OCI-LY7 (cell line): ENCODE data around the gene MAPK13. TPM values are rescaled to one million over a fixed set of nuclear protein-coding genes. Genes with fewer than 3 reads are reported as not detected.
"Not testable (repeated sequence)": the region's sequence is repeated elsewhere in the genome, so short reads cannot be mapped to it uniquely, and the experiment has no call there.

ENCODE experiments used
- BruUV-seq: library from RNA; stranded (reverse); fragments of 400-500 nt; replicated peaks from 2 replicates; lab custom pipeline; 2021; lab: Mats Ljungman, UMichigan
- CTCF ChIA-PET: fragments of 300-600 bp; sonication (Branson Sonifier 250); formaldehyde crosslinking; loops from one replicate; lab custom pipeline; 2022; ENCODE audit warnings: antibody characterized with exemption; ENCODE audit not compliant: unreplicated experiment; lab: Charles Lee
- POLR2A ChIA-PET: fragments of 300-600 bp; sonication (Branson Sonifier 250); formaldehyde crosslinking; loops from one replicate; lab custom pipeline; 2022; ENCODE audit warnings: antibody characterized with exemption; lab: Charles Lee
- DNase-seq: peaks from one replicate; pipeline ENCODE4 v3.0.0-alpha.2; 2015; ENCODE audit warnings: low spot score
- H2AFZ ChIP-seq: fragments of 200-600 bp; sonication (generic), shearing (Covaris generic); 2 replicates; pipeline ENCODE4 v1.6.1; 2014; ENCODE audit warnings: mild to moderate bottlenecking, antibody characterized with exemption, low read length, moderate library complexity
- H3K27ac ChIP-seq: fragments of 200-600 bp; sonication (generic); 2 replicates; pipeline ENCODE4 v1.5.1; 2014; ENCODE audit warnings: mixed run types, low read depth, mild to moderate bottlenecking, moderate library complexity, low read length, inconsistent platforms; ENCODE audit not compliant: poor library complexity, severe bottlenecking
- H3K36me3 ChIP-seq: fragments of 200-600 bp; sonication (generic); 2 replicates; pipeline ENCODE4 v1.6.1; 2014; ENCODE audit warnings: mild to moderate bottlenecking, antibody characterized with exemption, low read length, moderate library complexity, mixed read lengths; ENCODE audit not compliant: insufficient read depth
- H3K4me1 ChIP-seq: fragments of 200-600 bp; sonication (generic); 2 replicates; pipeline ENCODE4 v1.5.1; 2014; ENCODE audit warnings: mild to moderate bottlenecking, low read length; ENCODE audit not compliant: insufficient read depth, poor library complexity, severe bottlenecking
- H3K4me2 ChIP-seq: fragments of 200-600 bp; sonication (generic); 2 replicates; pipeline ENCODE4 v1.6.1; 2014; ENCODE audit warnings: mild to moderate bottlenecking, low read length
- H3K4me3 ChIP-seq: fragments of 200-600 bp; sonication (generic); 2 replicates; pipeline ENCODE4 v1.5.1; 2014; ENCODE audit warnings: mild to moderate bottlenecking, low read depth, low read length; ENCODE audit not compliant: poor library complexity, severe bottlenecking
- H3K79me2 ChIP-seq: fragments of 200-600 bp; sonication (generic); 2 replicates; pipeline ENCODE4 v1.6.1; 2016; ENCODE audit warnings: low read depth, mild to moderate bottlenecking, low read length, moderate library complexity, mixed read lengths; ENCODE audit not compliant: insufficient read depth
- H3K9me2 ChIP-seq: fragments of 200-600 bp; sonication (generic); 2 replicates; pipeline ENCODE4 v1.6.1; 2016; ENCODE audit warnings: mild to moderate bottlenecking, low read length, mixed read lengths; ENCODE audit not compliant: insufficient read depth
- H3K9me3 ChIP-seq: fragments of 200-600 bp; sonication (generic); 2 replicates; pipeline ENCODE4 v1.6.1; 2014; ENCODE audit warnings: mild to moderate bottlenecking, mixed run types, low read length, mixed read lengths
- H4K20me1 ChIP-seq: fragments of 200-600 bp; sonication (generic); 2 replicates; pipeline ENCODE4 v1.6.1; 2014; ENCODE audit warnings: mild to moderate bottlenecking, antibody characterized with exemption, low read length, moderate library complexity, mixed read lengths; ENCODE audit not compliant: insufficient read depth
- CTCF ChIP-seq: fragments of 200-600 bp; sonication (generic); conservative IDR thresholded peaks from 2 replicates; pipeline ENCODE4 v1.5.1; 2014; ENCODE audit warnings: mild to moderate bottlenecking, antibody characterized with exemption, low read length, moderate library complexity, mixed read lengths
- EZH2phosphoT487 ChIP-seq: fragments of 200-600 bp; sonication (generic); IDR thresholded peaks from 2 replicates; pipeline ENCODE4 v1.6.1; 2018; ENCODE audit warnings: low read depth, borderline replicate concordance, mild to moderate bottlenecking, mixed run types, antibody characterized with exemption, low read length, moderate library complexity, mixed read lengths
- intact Hi-C: fragments of 100-400 bp; cut with micrococcal nuclease; formaldehyde crosslinking; loops from one replicate; pipeline ENCODE4 v1.10.0; 2022; ENCODE audit not compliant: unreplicated experiment
- total RNA-seq, 2 experiments: library from RNA; depleted of rRNA in 1 of 2; stranded (reverse); fragments of >200 nt in 1 of 2; shearing (Covaris generic) in 1 of 2; gene quantifications; 2 replicates each; pipeline ENCODE4 v1.2.3, GENCODE V29; 2014 to 2022

Gene MAPK13
- total RNA-seq, 2 experiments from 2014 or later = 0.88 to 1.8 TPM

DNA sequence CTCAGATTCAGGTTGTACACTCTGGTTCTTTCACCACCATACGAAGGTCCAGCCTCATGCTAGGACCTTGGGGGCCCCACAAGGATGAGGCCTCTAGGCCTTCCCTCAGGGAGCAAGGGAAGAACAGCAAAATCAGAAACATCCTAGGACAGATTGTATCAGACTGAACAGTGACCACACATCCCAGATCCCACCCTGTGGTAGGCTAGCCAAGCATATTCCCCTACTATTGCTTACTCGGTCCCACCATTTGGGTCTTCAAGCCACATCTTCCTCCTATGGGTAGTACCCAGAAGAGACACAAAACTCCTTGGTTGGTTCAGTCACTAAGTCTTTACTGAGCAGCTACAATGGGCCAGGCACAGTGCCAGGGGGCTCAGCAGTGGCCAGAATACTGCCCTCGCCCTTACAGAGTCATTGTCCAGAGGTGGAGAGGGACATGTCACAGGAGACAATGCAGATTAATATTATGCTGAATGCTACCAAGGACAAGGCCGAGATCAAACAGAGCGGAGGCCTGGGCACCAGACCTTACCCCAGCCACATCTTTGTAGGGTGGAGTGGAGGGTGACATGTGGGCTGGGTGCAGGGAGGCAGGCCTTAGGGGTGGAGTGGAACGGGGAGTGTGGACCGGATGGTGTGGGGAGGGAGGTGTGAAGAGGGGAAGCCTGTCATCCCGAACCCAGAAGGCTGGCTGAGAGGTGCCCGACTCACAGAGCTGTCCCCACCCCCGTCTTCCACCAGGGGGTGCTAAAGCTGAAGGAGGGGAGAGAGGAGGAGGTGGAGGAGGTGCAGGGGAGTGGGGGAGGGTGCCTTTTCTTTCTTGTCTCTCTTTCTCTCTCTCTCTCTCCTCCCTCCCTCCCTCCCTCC, 6.8 kb upstream of the MAPK13 start:
- H3K27ac ChIP-seq = no peak overlapping the region
- H3K4me2 ChIP-seq = no peak overlapping the region
- H4K20me1 ChIP-seq = no peaks in the 10 kb centered on the region
- peaks cover 33% of the 10 kb centered on the region for H3K4me1 ChIP-seq
- ChIA-PET CTCF (interaction anchor here (0.6 kb wide), 1 partner anchor 1733 kb away, joined by 23 read pairs; no protein-coding TSS in a partner anchor), POLR2A (interaction anchor here (0.6 to 0.7 kb wide), 3 partner anchors 11 to 222 kb away, joined by 3 to 5 read pairs (median 4); no protein-coding TSS in a partner anchor)
- TF ChIP-seq EZH2phosphoT487 (no peak), CTCF (peak; percentile 73)
- peak; percentile 82 for DNase-seq
- H3K36me3 ChIP-seq = no peaks in the 10 kb centered on the region
- intact Hi-C loops = loop anchor here (2.0 to 5.0 kb wide), 2 partner anchors 179 to 237 kb away; no protein-coding TSS in a partner anchor
- no peaks in the 10 kb centered on the region for H3K9me3 ChIP-seq
- no peaks in the 10 kb centered on the region for H3K9me2 ChIP-seq
- H2AFZ ChIP-seq = no peak overlapping the region
- no peak overlapping the region for H3K4me3 ChIP-seq
- no peaks in the 10 kb centered on the region for H3K79me2 ChIP-seq
- no TSS peak for BruUV-seq

- H3K4me1 ChIP-seq = peaks cover 33% of the 10 kb centered on the region
- H3K9me3 ChIP-seq, H3K4me2 ChIP-seq, H3K27ac ChIP-seq, H3K4me3 ChIP-seq, H3K36me3 ChIP-seq, H3K9me2 ChIP-seq, H4K20me1 ChIP-seq, H3K79me2 ChIP-seq, BruUV-seq, DNase-seq, CTCF ChIA-PET, H2AFZ ChIP-seq: not testable (repeated sequence)
- intact Hi-C loops = loop anchor here (5.0 kb wide), 1 partner anchor 178 kb away; no protein-coding TSS in a partner anchor
- POLR2A ChIA-PET = interaction anchor here (0.7 kb wide), 1 partner anchor 35 kb away, joined by 3 read pairs; no protein-coding TSS in a partner anchor
These were observed 6.0 kb upstream of the MAPK13 start for GRCh38 chr6:36124346-36124745.

DNA sequence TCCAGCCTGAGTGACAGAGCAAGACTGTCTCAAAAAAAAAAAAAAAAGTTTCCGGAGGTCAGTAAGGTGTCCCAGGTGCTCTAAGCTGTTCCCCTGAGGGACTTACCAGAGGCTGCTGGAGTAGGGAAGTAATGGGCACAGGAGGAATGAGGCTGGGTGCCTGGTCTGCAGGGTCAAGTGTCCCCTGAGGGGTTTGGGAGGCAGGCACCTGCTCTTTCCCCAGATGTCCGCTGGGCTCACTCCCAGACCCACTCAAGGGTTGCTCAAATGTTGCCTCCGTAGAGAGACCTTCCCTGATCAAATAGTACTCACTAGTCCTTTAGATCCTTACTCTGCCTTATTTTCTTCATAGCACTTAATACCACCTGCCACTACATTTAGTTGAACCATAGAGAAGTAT, 5.4 kb upstream of the MAPK13 start:
- no peak for DNase-seq
- H3K4me3 ChIP-seq = no peak overlapping the region
- intact Hi-C loops = loop anchor here (5.0 kb wide), 1 partner anchor 177 kb away; no protein-coding TSS in a partner anchor
- no peak overlapping the region for H3K27ac ChIP-seq
- no peak overlapping the region for H3K4me2 ChIP-seq
- no peak overlapping the region for H2AFZ ChIP-seq
- BruUV-seq = no TSS peak
- H3K4me1 ChIP-seq = peaks cover 30% of the 10 kb centered on the region
- ChIA-PET CTCF (interaction anchor here (0.7 kb wide), 1 partner anchor 161 kb away, joined by 4 read pairs; no protein-coding TSS in a partner anchor), POLR2A (no interaction called here)
- H3K9me3 ChIP-seq = no peaks in the 10 kb centered on the region
- TF ChIP-seq CTCF (no peak), EZH2phosphoT487 (no peak)
- H3K9me2 ChIP-seq = no peaks in the 10 kb centered on the region
- H4K20me1 ChIP-seq = no peaks in the 10 kb centered on the region
- no peaks in the 10 kb centered on the region for H3K36me3 ChIP-seq
- H3K79me2 ChIP-seq = no peaks in the 10 kb centered on the region
